RWPE2 (cell line): ENCODE data around the gene NLN.
"Not testable (repeated sequence)": the region's sequence is repeated elsewhere in the genome, so short reads cannot be mapped to it uniquely, and the experiment has no call there.

Experiments used
- ATAC-seq: fragments of 200-7000 bp; cut with Tn5 transposase; 3 replicates; pipeline ENCODE4 v1.9.1; 2021; ENCODE audit warnings: low read depth
- DNase-seq: peaks from one replicate; pipeline ENCODE4 v3.0.0-alpha.2; 2020; ENCODE audit warnings: low spot score
- H3K27ac ChIP-seq: fragments of 450-650 bp; 2 replicates; pipeline ENCODE4 v1.5.1; 2017; ENCODE audit warnings: mild to moderate bottlenecking; ENCODE audit not compliant: poor library complexity, severe bottlenecking
- H3K27me3 ChIP-seq: fragments of 250-450 bp; sonication (Bioruptor Pico); 2 replicates; pipeline ENCODE4 v1.5.1; 2021; ENCODE audit warnings: mild to moderate bottlenecking, moderate library complexity; ENCODE audit not compliant: insufficient read depth, poor library complexity, severe bottlenecking
- H3K36me3 ChIP-seq: fragments of 250-450 bp; sonication (Bioruptor Pico); 2 replicates; pipeline ENCODE4 v1.5.1; 2020; ENCODE audit warnings: low read depth, mild to moderate bottlenecking, moderate library complexity
- H3K4me1 ChIP-seq: fragments of 250-450 bp; sonication (Bioruptor Pico); 2 replicates; pipeline ENCODE4 v1.5.1; 2021; ENCODE audit warnings: mild to moderate bottlenecking, moderate library complexity; ENCODE audit not compliant: insufficient read depth, poor library complexity, severe bottlenecking
- H3K4me3 ChIP-seq: fragments of 250-450 bp; sonication (Bioruptor Pico); 2 replicates; pipeline ENCODE4 v1.5.1; 2021; ENCODE audit warnings: mild to moderate bottlenecking, moderate library complexity; ENCODE audit not compliant: severe bottlenecking
- H3K9me3 ChIP-seq: fragments of 250-450 bp; sonication (Bioruptor Pico); 2 replicates; pipeline ENCODE4 v1.5.1; 2021; ENCODE audit warnings: mild to moderate bottlenecking, moderate library complexity; ENCODE audit not compliant: severe bottlenecking
- CTCF ChIP-seq: fragments of 450-650 bp; IDR thresholded peaks from one replicate; pipeline ENCODE4 v1.5.1; 2017; ENCODE audit warnings: mild to moderate bottlenecking, moderate library complexity; ENCODE audit not compliant: poor library complexity, severe bottlenecking

Gene NLN

GRCh38 chr5:65846101-65846500, 124.1 kb downstream of the NLN start:
- no peak overlapping the region for H3K4me3 ChIP-seq
- ATAC-seq (no peak), DNase-seq (no peak)
- H3K4me1 ChIP-seq, result no peaks in the 10 kb centered on the region
- H3K9me3 ChIP-seq, result no peaks in the 10 kb centered on the region
- no peaks in the 10 kb centered on the region for H3K27me3 ChIP-seq
- no peaks in the 10 kb centered on the region for H3K36me3 ChIP-seq
- no peak overlapping the region for H3K27ac ChIP-seq
- no peak for TF ChIP-seq CTCF

GRCh38 chr5:65847019-65847418, 125.0 kb downstream of the NLN start:
- H3K4me3 ChIP-seq, H3K27me3 ChIP-seq, ATAC-seq, H3K9me3 ChIP-seq, H3K27ac ChIP-seq, H3K36me3 ChIP-seq, DNase-seq, H3K4me1 ChIP-seq: not testable (repeated sequence)

GRCh38 chr5:65849918-65850317, 127.9 kb downstream of the NLN start:
- H3K27me3 ChIP-seq, H3K4me3 ChIP-seq, H3K27ac ChIP-seq, H3K9me3 ChIP-seq, H3K4me1 ChIP-seq, DNase-seq, H3K36me3 ChIP-seq, ATAC-seq: not testable (repeated sequence)

DNA sequence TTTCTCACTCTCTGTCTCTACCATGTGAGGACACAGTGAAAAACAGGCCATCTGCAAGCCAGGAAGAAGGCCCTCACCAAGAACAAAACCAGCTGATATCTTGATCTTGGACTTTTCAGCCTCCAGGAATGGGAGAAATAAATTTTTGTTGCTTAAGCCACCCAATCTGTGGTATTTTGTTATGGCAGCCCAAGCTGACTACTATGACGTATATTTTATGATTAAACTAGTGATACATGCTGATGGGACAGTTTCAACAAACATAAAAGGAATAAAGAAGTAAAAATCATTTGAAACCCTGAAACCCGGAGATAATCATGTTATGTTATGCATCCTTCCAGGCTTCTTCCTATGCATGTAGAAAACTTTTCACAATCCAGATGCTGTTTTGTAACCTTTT, 132.9 kb downstream of the NLN start:
- H3K27me3 ChIP-seq, result no peaks in the 10 kb centered on the region
- H3K27ac ChIP-seq, result no peak overlapping the region
- no peak for DNase-seq
- ATAC-seq, result no peak
- H3K4me3 ChIP-seq, result no peak overlapping the region
- H3K9me3 ChIP-seq, result no peaks in the 10 kb centered on the region
- TF ChIP-seq CTCF, result no peak
- H3K4me1 ChIP-seq, result no peaks in the 10 kb centered on the region
- no peaks in the 10 kb centered on the region for H3K36me3 ChIP-seq

GRCh38 chr5:65855766-65856315, 133.8 kb downstream of the NLN start:
- H3K4me1 ChIP-seq, result no peaks in the 10 kb centered on the region
- peak; percentile 33; the same call in 1 of the 3 replicates for ATAC-seq
- H3K9me3 ChIP-seq, result no peaks in the 10 kb centered on the region
- DNase-seq, result no peak
- H3K27ac ChIP-seq, result no peak overlapping the region
- H3K4me3 ChIP-seq, result no peak overlapping the region
- TF ChIP-seq CTCF, result no peak
- no peaks in the 10 kb centered on the region for H3K36me3 ChIP-seq
- no peaks in the 10 kb centered on the region for H3K27me3 ChIP-seq

- no peaks in the 10 kb centered on the region for H3K36me3 ChIP-seq
- no peak overlapping the region for H3K4me3 ChIP-seq
- peaks cover 5% of the 10 kb centered on the region for H3K4me1 ChIP-seq
- H3K9me3 ChIP-seq, result no peaks in the 10 kb centered on the region
- TF ChIP-seq CTCF, result no peak
- no peak for DNase-seq
- ATAC-seq, result no peak
- no peak overlapping the region for H3K27ac ChIP-seq
- H3K27me3 ChIP-seq, result no peaks in the 10 kb centered on the region
Measured at GRCh38 chr5:65856520-65856919, 134.5 kb downstream of the NLN start.
